Sciatic nerve (tissue), 2 donors: ENCODE measurements around the gene RAB12. TPM values are rescaled to one million over a fixed set of nuclear protein-coding genes. Genes with fewer than 3 reads are reported as not detected.
"Not testable (repeated sequence)": the region's sequence is repeated elsewhere in the genome, so short reads cannot be mapped to it uniquely, and the experiment has no call there.

Source experiments
- ATAC-seq: fragments of 200-7000 bp; cut with Tn5 transposase; one replicate; pipeline ENCODE4 v1.9.1; 2020; ENCODE audit warnings: mild to moderate bottlenecking, moderate library complexity
- DNase-seq: peaks from one replicate; pipeline ENCODE4 v3.0.0-alpha.2; 2020; ENCODE audit warnings: low spot score
- intact Hi-C: fragments of 100-400 bp; cut with DNase I; formaldehyde crosslinking; loops from one replicate; pipeline ENCODE4 v1.14.2; 2022
- total RNA-seq: library from RNA; stranded (reverse); fragmentation: NEBNext Ultra II Directional; extraction: Animal tissue kit (Norgen Biotek cat#: 25700); gene quantifications from one replicate; pipeline ENCODE4 v1.2.1, GENCODE V29; 2021
- donor health status: DM: no; HTN: no; CAD: no.
- donor health status: DM: no; HTN: no; CAD: no.

Gene RAB12, protein sequence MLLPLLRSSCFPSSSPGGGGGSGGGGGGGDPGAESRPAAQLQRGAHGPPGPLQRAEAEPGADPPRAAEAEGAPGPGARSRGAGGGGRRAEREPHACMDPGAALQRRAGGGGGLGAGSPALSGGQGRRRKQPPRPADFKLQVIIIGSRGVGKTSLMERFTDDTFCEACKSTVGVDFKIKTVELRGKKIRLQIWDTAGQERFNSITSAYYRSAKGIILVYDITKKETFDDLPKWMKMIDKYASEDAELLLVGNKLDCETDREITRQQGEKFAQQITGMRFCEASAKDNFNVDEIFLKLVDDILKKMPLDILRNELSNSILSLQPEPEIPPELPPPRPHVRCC
- 50.2 TPM for total RNA-seq

DNA sequence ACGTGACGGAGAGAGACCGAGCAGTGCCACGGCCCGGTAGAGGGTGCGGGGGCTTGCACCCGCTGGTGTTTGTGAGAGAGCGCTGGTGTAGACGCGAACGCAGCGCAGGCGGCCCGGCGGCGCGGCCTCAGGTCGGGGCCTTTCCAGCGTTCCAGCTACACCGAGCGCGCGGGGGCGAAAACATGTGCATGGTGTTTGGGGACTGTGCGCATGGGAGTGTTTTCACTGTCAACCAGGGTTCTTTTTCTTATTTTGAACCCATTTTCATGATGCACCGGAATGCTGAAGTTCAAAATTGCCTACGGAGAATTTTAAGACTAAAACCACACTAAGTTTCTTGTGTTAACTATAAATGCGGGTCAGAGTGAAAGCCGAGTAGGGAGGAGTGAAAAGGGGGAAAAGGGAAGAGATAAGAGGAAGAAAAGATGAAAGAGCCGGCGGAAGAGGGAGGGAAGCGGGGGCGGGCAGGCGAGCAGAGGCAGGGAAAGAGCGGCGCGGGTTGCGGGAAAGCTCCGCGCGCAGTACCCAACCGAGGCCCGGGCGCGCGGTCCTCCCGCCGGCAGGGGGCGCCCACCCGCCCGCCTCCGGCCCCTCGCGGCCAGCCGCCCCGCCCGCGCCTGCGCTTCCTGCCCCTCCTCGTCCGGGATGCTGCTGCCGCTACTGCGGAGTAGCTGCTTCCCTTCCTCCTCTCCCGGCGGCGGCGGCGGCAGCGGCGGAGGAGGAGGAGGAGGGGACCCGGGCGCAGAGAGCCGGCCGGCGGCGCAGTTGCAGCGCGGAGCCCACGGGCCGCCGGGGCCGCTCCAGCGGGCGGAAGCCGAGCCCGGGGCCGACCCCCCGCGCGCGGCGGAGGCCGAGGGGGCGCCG lies at the start of gene RAB12:
Gene RAB12 (plus strand): TSS at position 643 of the 864 bp plus-strand sequence. CDS start 3 bp downstream, at position 646.
- DNase-seq (peak; percentile 93), ATAC-seq (peak; percentile 91)
- intact Hi-C loops: no loop called here

DNA sequence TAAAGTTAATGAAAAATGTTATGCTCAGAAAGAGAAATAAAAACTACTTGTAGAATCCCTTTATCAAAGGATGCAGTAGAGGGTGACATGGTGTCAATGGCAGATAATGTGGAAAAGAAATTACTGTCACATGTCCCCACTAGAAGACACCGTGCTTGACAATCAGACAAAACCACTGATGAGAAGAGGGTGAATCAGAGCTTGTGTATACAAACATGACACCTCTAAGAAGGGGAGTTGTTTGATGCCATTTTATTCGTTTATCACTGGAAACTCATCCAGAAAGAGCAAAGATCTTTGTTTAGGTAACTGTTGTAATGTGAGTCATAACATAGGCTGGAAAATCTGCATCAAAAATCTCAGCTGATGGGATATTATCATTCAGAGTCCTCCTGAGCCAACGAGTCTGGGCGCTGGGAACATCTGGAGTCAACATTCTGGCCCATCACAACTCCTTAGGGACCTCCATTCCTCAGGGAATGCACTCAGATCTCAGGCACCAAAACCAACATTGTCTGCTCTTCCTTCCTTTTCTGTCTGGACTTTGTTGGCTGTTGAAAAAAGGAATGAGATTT lies 49.5 kb upstream of the RAB12 start:
- DNase-seq (no peak), ATAC-seq (no peak)
- intact Hi-C loops: no loop called here

- ATAC-seq (no peak), DNase-seq (no peak)
- intact Hi-C loops: no loop called here
These were observed 47.9 kb upstream of the RAB12 start for GRCh38 chr18:8561123-8561910.

- intact Hi-C loops: no loop called here
- ATAC-seq (no peak), DNase-seq (no peak)
These were observed 47.2 kb upstream of the RAB12 start for GRCh38 chr18:8562070-8562469.

DNA sequence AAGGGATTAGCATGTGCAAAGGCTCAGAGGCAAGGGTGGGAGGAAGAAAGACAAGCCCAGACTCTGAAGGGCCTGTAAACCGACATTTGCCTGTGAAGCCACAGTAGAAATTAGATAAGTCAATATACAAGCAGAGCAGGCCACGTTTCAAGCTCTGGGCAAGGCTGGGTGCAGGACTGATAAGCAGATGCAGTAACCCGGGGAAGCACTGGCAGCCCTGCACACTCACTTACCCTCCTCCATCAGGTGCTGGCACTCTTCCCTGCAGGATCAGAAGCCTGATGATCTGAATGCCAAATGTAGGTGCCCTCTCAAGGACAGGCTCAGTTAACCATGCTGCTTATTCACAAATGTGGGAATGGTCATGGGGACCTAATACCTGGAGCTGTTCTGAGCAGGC lies 46.3 kb upstream of the RAB12 start:
- intact Hi-C loops: no loop called here
- no peak for DNase-seq
- no peak for ATAC-seq

- intact Hi-C loops: no loop called here
- DNase-seq: no peak
- no peak for ATAC-seq
These were observed 37.8 kb upstream of the RAB12 start for GRCh38 chr18:8571399-8571798.

- ATAC-seq, DNase-seq, intact Hi-C loops: not testable (repeated sequence)
These were observed 35.5 kb upstream of the RAB12 start for GRCh38 chr18:8573766-8574165.

GRCh38 chr18:8584798-8585197 lies 24.4 kb upstream of the RAB12 start:
- DNase-seq: no peak
- ATAC-seq: no peak
- intact Hi-C loops: no loop called here

DNA sequence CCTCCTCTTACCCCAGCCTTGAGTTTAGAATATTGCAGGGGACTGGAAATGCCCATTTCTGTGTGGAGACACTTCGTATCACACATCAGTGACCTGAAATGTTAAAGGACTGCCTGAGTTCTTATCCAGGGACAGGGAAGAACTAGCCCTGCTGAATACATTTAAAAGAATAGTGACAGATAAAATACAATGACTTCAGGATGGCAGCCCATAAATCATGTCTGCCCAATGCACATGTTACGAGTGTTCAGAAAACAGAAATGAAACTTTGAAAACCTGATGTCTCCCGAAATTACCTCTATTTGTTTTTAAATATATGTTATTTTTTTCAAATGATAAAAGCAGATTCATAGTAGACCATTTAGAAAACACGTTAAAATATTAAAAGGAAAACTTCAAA lies 22.3 kb upstream of the RAB12 start:
- intact Hi-C loops: no loop called here
- DNase-seq (no peak), ATAC-seq (no peak)

GRCh38 chr18:8595445-8595844 lies 13.8 kb upstream of the RAB12 start:
- DNase-seq (no peak), ATAC-seq (no peak)
- intact Hi-C loops: no loop called here

GRCh38 chr18:8601277-8602032 lies 7.8 kb upstream of the RAB12 start:
- ATAC-seq (no peak), DNase-seq (no peak)
- intact Hi-C loops: no loop called here

- ATAC-seq: no peak
- no peak for DNase-seq
- intact Hi-C loops: no loop called here
These were observed 7.2 kb upstream of the RAB12 start for GRCh38 chr18:8602040-8602439.

- DNase-seq (no peak), ATAC-seq (no peak)
- intact Hi-C loops: no loop called here
These were observed 6.7 kb upstream of the RAB12 start for GRCh38 chr18:8602557-8602956.

- ATAC-seq (peak; percentile 50), DNase-seq (no peak)
- intact Hi-C loops: no loop called here
These were observed 5.3 kb upstream of the RAB12 start for GRCh38 chr18:8603663-8604520.

DNA sequence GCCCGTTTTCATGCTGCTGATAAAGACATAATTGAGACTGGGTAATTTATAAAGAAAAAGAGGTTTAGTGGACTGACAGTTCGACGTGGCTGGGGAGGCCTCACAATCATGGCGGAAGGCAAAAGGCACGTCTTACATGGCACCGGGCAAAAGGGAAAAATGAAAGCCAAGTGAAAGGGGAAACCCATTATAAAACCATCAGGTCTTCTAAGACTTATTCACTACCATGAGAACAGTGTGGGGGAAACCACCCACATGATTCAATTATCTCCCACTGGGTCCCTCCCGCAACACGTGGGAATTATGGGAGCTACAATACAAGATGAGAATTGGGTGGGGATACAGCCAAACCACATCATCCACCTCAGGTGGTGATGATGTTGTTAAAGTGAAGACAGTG lies 3.3 kb upstream of the RAB12 start:
- intact Hi-C loops: no loop called here
- ATAC-seq (no peak), DNase-seq (no peak)

GRCh38 chr18:8607776-8608742 lies 1.2 kb upstream of the RAB12 start:
- DNase-seq (no peak), ATAC-seq (peak; percentile 49)
- intact Hi-C loops: no loop called here
